ENCODE results near the gene CATSPER1.

DNA sequence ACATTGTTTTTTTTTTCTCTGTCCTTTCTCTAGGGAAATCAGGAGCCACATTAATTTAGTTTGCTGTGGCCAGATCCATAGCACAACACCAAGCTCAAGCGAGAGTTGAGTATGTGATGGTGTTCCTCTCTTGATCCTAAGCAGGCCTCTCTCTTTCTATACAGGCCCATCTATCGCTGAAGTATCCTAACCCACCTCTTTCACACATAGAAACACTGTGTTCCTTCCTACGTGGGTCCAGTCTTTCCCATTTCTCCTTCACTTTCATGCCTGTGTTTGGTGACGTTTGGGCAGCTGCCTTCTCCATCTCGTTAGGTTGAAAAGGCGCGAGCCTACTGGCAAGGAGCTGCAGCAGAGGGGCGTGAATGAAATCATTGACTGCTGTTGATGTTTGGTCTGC, 46.2 kb upstream of the CATSPER1 start:
- TF ChIP-seq, protein P1, sequence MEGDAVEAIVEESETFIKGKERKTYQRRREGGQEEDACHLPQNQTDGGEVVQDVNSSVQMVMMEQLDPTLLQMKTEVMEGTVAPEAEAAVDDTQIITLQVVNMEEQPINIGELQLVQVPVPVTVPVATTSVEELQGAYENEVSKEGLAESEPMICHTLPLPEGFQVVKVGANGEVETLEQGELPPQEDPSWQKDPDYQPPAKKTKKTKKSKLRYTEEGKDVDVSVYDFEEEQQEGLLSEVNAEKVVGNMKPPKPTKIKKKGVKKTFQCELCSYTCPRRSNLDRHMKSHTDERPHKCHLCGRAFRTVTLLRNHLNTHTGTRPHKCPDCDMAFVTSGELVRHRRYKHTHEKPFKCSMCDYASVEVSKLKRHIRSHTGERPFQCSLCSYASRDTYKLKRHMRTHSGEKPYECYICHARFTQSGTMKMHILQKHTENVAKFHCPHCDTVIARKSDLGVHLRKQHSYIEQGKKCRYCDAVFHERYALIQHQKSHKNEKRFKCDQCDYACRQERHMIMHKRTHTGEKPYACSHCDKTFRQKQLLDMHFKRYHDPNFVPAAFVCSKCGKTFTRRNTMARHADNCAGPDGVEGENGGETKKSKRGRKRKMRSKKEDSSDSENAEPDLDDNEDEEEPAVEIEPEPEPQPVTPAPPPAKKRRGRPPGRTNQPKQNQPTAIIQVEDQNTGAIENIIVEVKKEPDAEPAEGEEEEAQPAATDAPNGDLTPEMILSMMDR (IDR thresholded peaks at IDR 0.05): no peak
- TF ChIP-seq POLR2A (IDR thresholded peaks at IDR 0.05): no peak
- TF ChIP-seq POLR2AphosphoS5 (IDR thresholded peaks at IDR 0.05): no peak

Measured in gastroesophageal sphincter (tissue), 3 donors.